B cell (primary cell): ENCODE results near the gene TSEN34. TPM values are rescaled to one million over a fixed set of nuclear protein-coding genes. Genes with fewer than 3 reads are reported as not detected.

ENCODE experiments used
- ATAC-seq: fragments of 200-7000 bp; cut with Tn5 transposase; one replicate; pipeline ENCODE4 v1.10.0; 2021; ENCODE audit warnings: low read depth, mild to moderate bottlenecking, moderate number of reproducible peaks, moderate library complexity
- CTCF ChIA-PET: fragments of 350-600 bp; sonication (Branson Sonifier 250); formaldehyde crosslinking; loops from one replicate; lab custom pipeline; 2021; ENCODE audit warnings: antibody characterized with exemption, inconsistent platforms; lab: Charles Lee
- POLR2A ChIA-PET: fragments of 350-600 bp; sonication (Branson Sonifier 250); formaldehyde crosslinking; loops from one replicate; lab custom pipeline; 2021; ENCODE audit warnings: antibody characterized with exemption; lab: Charles Lee
- DNase-seq: peaks from one replicate; pipeline ENCODE4 v3.0.0; 2013
- H2AFZ ChIP-seq: 2 replicates; pipeline ENCODE4 v1.6.1; 2012; ENCODE audit warnings: mild to moderate bottlenecking, low read depth, low read length; ENCODE audit not compliant: insufficient read depth, poor library complexity, severe bottlenecking
- H3K27ac ChIP-seq, 2 donors: 1 replicate in 1 of 2; 2 replicates in 1 of 2; pipeline ENCODE4 v1.5.1; 2012 to 2013; ENCODE audit warnings: low read length in 2 of 2, mild to moderate bottlenecking in 2 of 2, moderate library complexity in 1 of 2
- H3K27me3 ChIP-seq, 4 experiments: fragments of 200-600 bp in 1 of 4; sonication (generic) in 1 of 4; replicated peaks in 1 of 4; 1 replicate in 2 of 4; 2 replicates in 2 of 4; pipeline versions ENCODE4 v1.6.1 to v1.7.0; 2013 to 2016; ENCODE audit warnings: low read length in 3 of 4, mild to moderate bottlenecking in 2 of 4, mixed read lengths in 1 of 4, moderate library complexity in 1 of 4; ENCODE audit not compliant: insufficient read depth in 4 of 4, control insufficient read depth in 3 of 4; ENCODE audit errors: control extremely low read depth in 1 of 4
- H3K36me3 ChIP-seq, 2 experiments: replicated peaks in 1 of 2; 1 replicate in 1 of 2; 2 replicates in 1 of 2; pipeline versions ENCODE4 v1.6.1 to v1.7.1; 2013; ENCODE audit warnings: low read length in 1 of 2; ENCODE audit not compliant: insufficient read depth in 2 of 2, control insufficient read depth in 1 of 2; ENCODE audit errors: control extremely low read depth in 1 of 2, extremely low read depth in 1 of 2
- H3K4me1 ChIP-seq, 2 donors: fragments of 200-600 bp in 1 of 2; sonication (generic) in 1 of 2; 1 replicate in 1 of 2; 2 replicates in 1 of 2; pipeline versions ENCODE4 v1.5.1 to v1.6.1; 2013 to 2017; ENCODE audit warnings: low read length in 2 of 2; ENCODE audit not compliant: control insufficient read depth in 2 of 2, insufficient read depth in 2 of 2
- H3K4me2 ChIP-seq: replicated peaks from 2 replicates; pipeline ENCODE3; 2012; ENCODE audit warnings: mild to moderate bottlenecking, low read depth, low read length; ENCODE audit not compliant: poor library complexity, severe bottlenecking
- H3K4me3 ChIP-seq, 5 experiments: fragments of 200-600 bp in 1 of 5; sonication (generic) in 1 of 5; 1 replicate in 3 of 5; 2 replicates in 2 of 5; pipeline versions ENCODE4 v1.5.1 to v1.7.0; 2011 to 2016; ENCODE audit warnings: low read length in 4 of 5, mild to moderate bottlenecking in 4 of 5, low read depth in 2 of 5, control low read depth in 1 of 5, moderate library complexity in 1 of 5; ENCODE audit not compliant: insufficient read depth in 1 of 5; ENCODE audit errors: control extremely low read depth in 1 of 5, extremely low read depth in 1 of 5
- H3K79me2 ChIP-seq: fragments of 200-600 bp; sonication (generic); one replicate; pipeline ENCODE4 v1.6.0; 2016; ENCODE audit warnings: low read length; ENCODE audit not compliant: control insufficient read depth, insufficient read depth
- H3K9ac ChIP-seq: fragments of 200-600 bp; sonication (generic); 2 replicates; pipeline ENCODE4 v1.6.1; 2017; ENCODE audit warnings: mild to moderate bottlenecking, low read length, moderate library complexity
- H3K9me3 ChIP-seq, 3 donors: one replicate each; pipeline versions ENCODE4 v1.6.1 to v1.7.1; 2013; ENCODE audit warnings: low read length in 2 of 3; ENCODE audit not compliant: control insufficient read depth in 2 of 3, insufficient read depth in 1 of 3; ENCODE audit errors: control extremely low read depth in 1 of 3
- H4K20me1 ChIP-seq: 2 replicates; pipeline ENCODE4 v1.6.0; 2012; ENCODE audit warnings: mild to moderate bottlenecking, low read length; ENCODE audit not compliant: insufficient read depth, control insufficient read depth, poor library complexity, severe bottlenecking
- H3K27ac Mint-ChIP-seq: one replicate; pipeline ENCODE4 v1.8.0; 2021; ENCODE audit warnings: mixed read lengths
- H3K27me3 Mint-ChIP-seq: one replicate; pipeline ENCODE4 v1.8.0; 2021; ENCODE audit warnings: mixed read lengths
- H3K4me1 Mint-ChIP-seq: one replicate; pipeline ENCODE4 v1.8.0; 2021; ENCODE audit warnings: mixed read lengths
- H3K4me3 Mint-ChIP-seq: one replicate; pipeline ENCODE4 v1.8.0; 2021; ENCODE audit warnings: mixed read lengths
- H3K9me3 Mint-ChIP-seq: one replicate; pipeline ENCODE4 v1.8.0; 2022; ENCODE audit warnings: mixed read lengths; ENCODE audit not compliant: insufficient read depth
- CTCF ChIP-seq: fragments of 200-600 bp; IDR thresholded peaks from one replicate; pipeline ENCODE4 v1.8.0; 2022; ENCODE audit warnings: antibody characterized with exemption, mild to moderate bottlenecking
- EZH2 ChIP-seq: IDR thresholded peaks from 2 replicates; pipeline ENCODE4 v1.6.1; 2012; ENCODE audit warnings: borderline replicate concordance, low read depth, mild to moderate bottlenecking, moderate library complexity, low read length; ENCODE audit not compliant: insufficient read depth, poor library complexity, severe bottlenecking
- WGBS: methylation state at CpG from one replicate; pipeline ENCODE4 v1.1.5; 2013; ENCODE audit warnings: missing lambda C conversion rate; ENCODE audit not compliant: insufficient coverage; 5-methylcytosine and 5-hydroxymethylcytosine counted together
- intact Hi-C: fragments of 100-400 bp; cut with micrococcal nuclease; formaldehyde crosslinking; loops from one replicate; pipeline ENCODE4 v1.10.0; 2022
- polyA plus RNA-seq: library from polyadenylated mRNA; depleted of rRNA; stranded (reverse); fragments of >200 nt; gene quantifications from 2 replicates; pipeline ENCODE4 v1.2.3, GENCODE V29; 2012
- total RNA-seq, 2 donors: library from RNA; stranded (reverse); fragments of 120-200 nt in 1 of 2; gene quantifications; 1 replicate in 1 of 2; 2 replicates in 1 of 2; pipeline versions ENCODE4 v1.2.3 to v1.2.4, GENCODE V29; 2013 to 2022

TSEN34 gene
- total and polyA plus RNA-seq, 2 donors (not counting 1 experiment from before 2014, with no cell fraction given): 17.6 to 25.1 TPM

GRCh38 chr19:54172471-54173358, 18.4 kb upstream of the TSEN34 start, which contains the start of gene TMC4:
Gene TMC4, minus strand, starts transcription at chr19:54173160. Its CDS starts 43 bp downstream, at chr19:54173117.
- intact Hi-C loops: loop anchor here (1.0 kb wide), 1 partner anchor 17 kb away; the partner anchor contains the start of gene MBOAT7
- Histone ChIP-seq H3K27ac (no peak within 1 kb of the TSS), H3K4me3 (no peak within 1 kb of the TSS), H3K9ac (no peak within 1 kb of the TSS), H3K9me3 (no peaks in the 10 kb centered on the region), H2AFZ (no peak within 1 kb of the TSS), H3K36me3 (no peaks in the 10 kb centered on the region), H3K79me2 (no peaks in the 10 kb centered on the region), H3K4me1 (peaks cover 17 to 24% of the 10 kb centered on the region in 2 donors), H3K4me2 (peak within 1 kb of the TSS; percentile 49), H3K27me3 (peaks cover 0 to 11% (median 2%) of the 10 kb centered on the region in 4 experiments), H4K20me1 (peaks cover 7% of the 10 kb centered on the region)
- no peak within 1 kb of the TSS for H3K4me3 Mint-ChIP-seq
- H3K4me1 Mint-ChIP-seq: peaks cover 21% of the 10 kb centered on the region
- WGBS: 23% methylated on average over 12 of the region's 13 CpGs
- peak; percentile 65 for DNase-seq
- peak; percentile 58 for ATAC-seq
- TF ChIP-seq EZH2: no peak
- peak; percentile 12 for TF ChIP-seq CTCF
- POLR2A ChIA-PET: interaction anchor here (0.6 to 1.8 kb wide), 2 partner anchors 16 to 443 kb away, joined by 8 read pairs; partner anchors contain the start of gene MBOAT7
- no peak within 1 kb of the TSS for H3K27ac Mint-ChIP-seq
- CTCF ChIA-PET: interaction anchor here (0.9 to 8.5 kb wide), 4 partner anchors 15 to 60 kb away, joined by 3 to 50 read pairs (median 3); partner anchors contain the start of genes MBOAT7 and TSEN34
- H3K27me3 Mint-ChIP-seq: no peaks in the 10 kb centered on the region
- no peaks in the 10 kb centered on the region for H3K9me3 Mint-ChIP-seq
